GM21529 (cell line): ENCODE results near the gene CCDC40.

ENCODE experiments used
- ATAC-seq: cut with Tn5 transposase; IDR thresholded peaks from one replicate; pipeline ENCODE4 v1.9.1; 2021; ENCODE audit not compliant: unreplicated experiment

The CCDC40 gene

GRCh38 chr17:80132906-80133625 is 96.6 kb downstream of the CCDC40 start:
- ATAC-seq: no peak

- no peak for ATAC-seq
Measured at GRCh38 chr17:80133626-80133970, 97.2 kb downstream of the CCDC40 start.

GRCh38 chr17:80137131-80137530 is 100.7 kb downstream of the CCDC40 start:
- ATAC-seq: no peak

GRCh38 chr17:80138856-80139426 is 102.5 kb downstream of the CCDC40 start:
- no peak for ATAC-seq

- ATAC-seq: no peak
Measured at GRCh38 chr17:80141463-80142165, 105.2 kb downstream of the CCDC40 start.

GRCh38 chr17:80142929-80143328 is 106.5 kb downstream of the CCDC40 start:
- ATAC-seq: no peak

GRCh38 chr17:80145076-80146075 is 108.9 kb downstream of the CCDC40 start:
- no peak for ATAC-seq

GRCh38 chr17:80146121-80147034 is 109.9 kb downstream of the CCDC40 start:
- ATAC-seq: peak; percentile 17

GRCh38 chr17:80147035-80147822 is 110.8 kb downstream of the CCDC40 start, which contains the start of gene EIF4A3:
TSS of gene EIF4A3 (minus strand) at chr17:80147128. CDS start at chr17:80146961, 167 bp downstream.
- peak; percentile 84 for ATAC-seq
